Measurements from ENCODE around the gene PAQR6.

DNA sequence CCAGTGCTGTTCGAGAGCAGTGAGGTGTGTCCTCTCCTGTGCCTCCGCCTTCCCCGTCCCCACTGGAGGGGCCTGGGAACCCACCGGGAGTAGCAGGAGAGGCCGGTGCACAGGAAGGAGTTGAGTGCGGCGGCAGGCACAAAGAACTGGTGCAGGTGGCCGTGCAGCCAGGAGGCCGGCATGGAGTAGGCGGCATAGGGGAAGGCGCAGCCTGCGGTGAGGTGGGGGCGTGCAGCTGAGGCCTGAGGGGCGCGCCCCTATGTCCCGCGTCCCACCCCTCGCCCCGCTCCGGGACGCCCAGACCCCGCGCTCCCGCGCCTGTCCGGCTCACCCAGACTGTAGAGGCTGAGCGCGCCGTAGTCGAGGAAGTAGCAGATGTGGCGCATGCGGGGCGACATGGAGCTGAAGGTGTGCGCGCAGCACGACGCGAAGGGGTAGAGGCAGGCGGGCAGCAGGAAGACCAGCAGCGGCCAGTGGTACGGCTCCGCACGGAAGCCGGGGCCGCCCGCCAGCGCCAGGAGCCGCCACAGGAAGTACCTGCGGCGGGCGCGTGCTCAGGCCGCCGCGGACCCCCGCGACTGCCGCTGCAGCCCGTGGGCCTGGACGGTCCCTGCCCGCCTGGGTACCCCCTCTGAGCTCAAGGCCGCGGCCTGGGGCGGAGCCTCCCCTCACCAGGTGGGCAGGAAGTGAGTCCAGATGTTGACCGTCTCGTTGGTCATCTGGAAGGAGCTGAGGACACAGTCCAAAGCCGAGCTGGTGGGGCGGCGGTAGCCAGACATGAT lies 2.2 kb downstream of the PAQR6 start:
- TF ChIP-seq POLR2A (IDR thresholded peaks at IDR 0.05; ENCODE audit: low read depth, low read length) = no peak
- TF ChIP-seq, protein P1, sequence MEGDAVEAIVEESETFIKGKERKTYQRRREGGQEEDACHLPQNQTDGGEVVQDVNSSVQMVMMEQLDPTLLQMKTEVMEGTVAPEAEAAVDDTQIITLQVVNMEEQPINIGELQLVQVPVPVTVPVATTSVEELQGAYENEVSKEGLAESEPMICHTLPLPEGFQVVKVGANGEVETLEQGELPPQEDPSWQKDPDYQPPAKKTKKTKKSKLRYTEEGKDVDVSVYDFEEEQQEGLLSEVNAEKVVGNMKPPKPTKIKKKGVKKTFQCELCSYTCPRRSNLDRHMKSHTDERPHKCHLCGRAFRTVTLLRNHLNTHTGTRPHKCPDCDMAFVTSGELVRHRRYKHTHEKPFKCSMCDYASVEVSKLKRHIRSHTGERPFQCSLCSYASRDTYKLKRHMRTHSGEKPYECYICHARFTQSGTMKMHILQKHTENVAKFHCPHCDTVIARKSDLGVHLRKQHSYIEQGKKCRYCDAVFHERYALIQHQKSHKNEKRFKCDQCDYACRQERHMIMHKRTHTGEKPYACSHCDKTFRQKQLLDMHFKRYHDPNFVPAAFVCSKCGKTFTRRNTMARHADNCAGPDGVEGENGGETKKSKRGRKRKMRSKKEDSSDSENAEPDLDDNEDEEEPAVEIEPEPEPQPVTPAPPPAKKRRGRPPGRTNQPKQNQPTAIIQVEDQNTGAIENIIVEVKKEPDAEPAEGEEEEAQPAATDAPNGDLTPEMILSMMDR (conservative IDR thresholded peaks at IDR 0.05; ENCODE audit: low read depth, low read length) = no peak
- no peak for TF ChIP-seq USF2 (IDR thresholded peaks at IDR 0.05; ENCODE audit: low read depth, low read length)
- no peak for TF ChIP-seq BHLHE40 (IDR thresholded peaks at IDR 0.05; ENCODE audit: low read depth, low read length)
- no peak for TF ChIP-seq RAD21 (IDR thresholded peaks at IDR 0.05; ENCODE audit: low read length)
- TF ChIP-seq CEBPB (IDR thresholded peaks at IDR 0.05; ENCODE audit: low read depth, low read length) = no peak
- TF ChIP-seq SMC3 (IDR thresholded peaks at IDR 0.05; ENCODE audit: low read depth, low read length) = no peak
- no peak for TF ChIP-seq MAZ (IDR thresholded peaks at IDR 0.05; ENCODE audit: borderline replicate concordance, low read depth, low read length)
- TF ChIP-seq NFE2L2 (IDR thresholded peaks at IDR 0.05; ENCODE audit: low read depth, low read length) = no peak
